Fibroblast of skin of abdomen (primary cell): Measurements from ENCODE around the gene PYROXD2. TPM values are rescaled to one million over a fixed set of nuclear protein-coding genes. Genes with fewer than 3 reads are reported as not detected.

Experiments
- DNase-seq: peaks from one replicate; pipeline ENCODE4 v3.0.0-alpha.2; 2013
- polyA plus RNA-seq, 2 experiments: library from polyadenylated mRNA; unstranded; fragments of 120-200 nt; gene quantifications; one replicate each; pipeline ENCODE4 v1.2.1, GENCODE V29; 2013; ENCODE audit not compliant: insufficient read length in 2 of 2

Gene PYROXD2
- 30.2 TPM for polyA plus RNA-seq (2013, experiment 1 of 2; ENCODE audit: insufficient read length)
- 31.8 TPM for polyA plus RNA-seq (2013, experiment 2 of 2; ENCODE audit: insufficient read length)

- DNase-seq: peak; percentile 95
Observed at GRCh38 chr10:98414932-98415730, at the start of gene PYROXD2. Gene PYROXD2, minus strand, starts transcription at chr10:98415182. Its CDS starts 47 bp downstream, at chr10:98415135.

- no peak for DNase-seq
Observed at GRCh38 chr10:98463976-98464754, 49.2 kb upstream of the PYROXD2 start.

- DNase-seq: no peak
Observed at GRCh38 chr10:98463016-98463415, 48.0 kb upstream of the PYROXD2 start.

- no peak for DNase-seq
Observed at GRCh38 chr10:98461500-98461842, 46.5 kb upstream of the PYROXD2 start.

- DNase-seq: peak; percentile 91
Observed at GRCh38 chr10:98460837-98461499, 46.0 kb upstream of the PYROXD2 start.

- no peak for DNase-seq
Observed at GRCh38 chr10:98458809-98459784, 44.1 kb upstream of the PYROXD2 start.

- DNase-seq: no peak
Observed at GRCh38 chr10:98457721-98458120, 42.7 kb upstream of the PYROXD2 start.

- DNase-seq: no peak
Observed at GRCh38 chr10:98456686-98457482, 41.9 kb upstream of the PYROXD2 start.

- DNase-seq: no peak
Observed at GRCh38 chr10:98456043-98456570, 41.1 kb upstream of the PYROXD2 start.

- DNase-seq: no peak
Observed at GRCh38 chr10:98453729-98454128, 38.7 kb upstream of the PYROXD2 start.

- no peak for DNase-seq
Observed at GRCh38 chr10:98450618-98451017, 35.6 kb upstream of the PYROXD2 start.

GRCh38 chr10:98449287-98449686 lies 34.3 kb upstream of the PYROXD2 start:
- DNase-seq: no peak

GRCh38 chr10:98446661-98447221 lies 31.8 kb upstream of the PYROXD2 start, which contains the start of gene HPS1:
Gene HPS1, minus strand, starts transcription at chr10:98446935. Its CDS starts 3,695 bp downstream, at chr10:98443240.
- DNase-seq: peak; percentile 78

- DNase-seq: peak; percentile 17
Observed at GRCh38 chr10:98446151-98446660, 31.2 kb upstream of the PYROXD2 start.

- DNase-seq: no peak
Observed at GRCh38 chr10:98445200-98445812, 30.3 kb upstream of the PYROXD2 start.

- no peak for DNase-seq
Observed at GRCh38 chr10:98444314-98445006, 29.5 kb upstream of the PYROXD2 start.

GRCh38 chr10:98438715-98439114 lies 23.7 kb upstream of the PYROXD2 start:
- no peak for DNase-seq

GRCh38 chr10:98436704-98437103 lies 21.7 kb upstream of the PYROXD2 start:
- no peak for DNase-seq

GRCh38 chr10:98435178-98435577 lies 20.2 kb upstream of the PYROXD2 start:
- no peak for DNase-seq
